ENCODE results near the gene ECM1.

DNA sequence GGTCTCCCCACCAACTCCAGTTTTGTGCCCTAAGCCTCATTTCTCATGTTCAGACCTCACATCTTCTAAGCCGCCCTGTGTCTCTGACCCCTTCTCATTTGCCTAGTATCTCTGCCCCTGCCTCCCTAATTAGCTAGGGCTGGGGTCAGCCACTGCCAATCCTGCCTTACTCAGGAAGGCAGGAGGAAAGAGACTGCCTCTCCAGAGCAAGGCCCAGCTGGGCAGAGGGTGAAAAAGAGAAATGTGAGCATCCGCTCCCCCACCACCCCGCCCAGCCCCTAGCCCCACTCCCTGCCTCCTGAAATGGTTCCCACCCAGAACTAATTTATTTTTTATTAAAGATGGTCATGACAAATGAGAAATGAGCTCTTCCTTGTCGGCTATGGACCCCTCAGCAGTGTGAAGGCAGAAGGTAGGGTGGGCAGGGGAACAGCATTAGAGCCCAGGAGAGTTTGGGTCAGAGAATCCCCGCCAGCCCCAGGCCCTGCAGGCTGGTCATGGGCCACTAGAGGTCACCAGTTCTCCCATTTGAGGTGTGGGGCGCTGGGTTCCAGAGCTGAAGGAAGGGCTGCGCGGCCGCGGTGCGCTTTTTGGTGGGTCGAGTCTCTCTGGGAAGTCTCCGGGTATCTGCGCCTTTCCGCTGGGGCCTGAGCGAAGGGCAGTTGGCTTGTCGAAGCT is 52.8 kb downstream of the ECM1 start:
- TF ChIP-seq, protein P1, sequence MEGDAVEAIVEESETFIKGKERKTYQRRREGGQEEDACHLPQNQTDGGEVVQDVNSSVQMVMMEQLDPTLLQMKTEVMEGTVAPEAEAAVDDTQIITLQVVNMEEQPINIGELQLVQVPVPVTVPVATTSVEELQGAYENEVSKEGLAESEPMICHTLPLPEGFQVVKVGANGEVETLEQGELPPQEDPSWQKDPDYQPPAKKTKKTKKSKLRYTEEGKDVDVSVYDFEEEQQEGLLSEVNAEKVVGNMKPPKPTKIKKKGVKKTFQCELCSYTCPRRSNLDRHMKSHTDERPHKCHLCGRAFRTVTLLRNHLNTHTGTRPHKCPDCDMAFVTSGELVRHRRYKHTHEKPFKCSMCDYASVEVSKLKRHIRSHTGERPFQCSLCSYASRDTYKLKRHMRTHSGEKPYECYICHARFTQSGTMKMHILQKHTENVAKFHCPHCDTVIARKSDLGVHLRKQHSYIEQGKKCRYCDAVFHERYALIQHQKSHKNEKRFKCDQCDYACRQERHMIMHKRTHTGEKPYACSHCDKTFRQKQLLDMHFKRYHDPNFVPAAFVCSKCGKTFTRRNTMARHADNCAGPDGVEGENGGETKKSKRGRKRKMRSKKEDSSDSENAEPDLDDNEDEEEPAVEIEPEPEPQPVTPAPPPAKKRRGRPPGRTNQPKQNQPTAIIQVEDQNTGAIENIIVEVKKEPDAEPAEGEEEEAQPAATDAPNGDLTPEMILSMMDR (IDR thresholded peaks at IDR 0.05; ENCODE audit: insufficient read depth, low read length, poor library complexity, severe bottlenecking), result peak; percentile 77
- TF ChIP-seq EZH2phosphoT487 (conservative IDR thresholded peaks at IDR 0.05; ENCODE audit: low read length), result no peak

Data from SU-DHL-6 (cell line).